HG02798 (cell line): Measurements from ENCODE around the gene COL18A1.

Source experiments
- ATAC-seq: cut with Tn5 transposase; IDR thresholded peaks from one replicate; pipeline ENCODE4 v1.9.1; 2021; ENCODE audit warnings: mild to moderate bottlenecking; ENCODE audit not compliant: unreplicated experiment, poor library complexity

COL18A1 gene

GRCh38 chr21:45473496-45474322 is 68.7 kb downstream of the COL18A1 start:
- no peak for ATAC-seq

- ATAC-seq, result no peak
Observed at GRCh38 chr21:45474323-45474950, 69.5 kb downstream of the COL18A1 start.

DNA sequence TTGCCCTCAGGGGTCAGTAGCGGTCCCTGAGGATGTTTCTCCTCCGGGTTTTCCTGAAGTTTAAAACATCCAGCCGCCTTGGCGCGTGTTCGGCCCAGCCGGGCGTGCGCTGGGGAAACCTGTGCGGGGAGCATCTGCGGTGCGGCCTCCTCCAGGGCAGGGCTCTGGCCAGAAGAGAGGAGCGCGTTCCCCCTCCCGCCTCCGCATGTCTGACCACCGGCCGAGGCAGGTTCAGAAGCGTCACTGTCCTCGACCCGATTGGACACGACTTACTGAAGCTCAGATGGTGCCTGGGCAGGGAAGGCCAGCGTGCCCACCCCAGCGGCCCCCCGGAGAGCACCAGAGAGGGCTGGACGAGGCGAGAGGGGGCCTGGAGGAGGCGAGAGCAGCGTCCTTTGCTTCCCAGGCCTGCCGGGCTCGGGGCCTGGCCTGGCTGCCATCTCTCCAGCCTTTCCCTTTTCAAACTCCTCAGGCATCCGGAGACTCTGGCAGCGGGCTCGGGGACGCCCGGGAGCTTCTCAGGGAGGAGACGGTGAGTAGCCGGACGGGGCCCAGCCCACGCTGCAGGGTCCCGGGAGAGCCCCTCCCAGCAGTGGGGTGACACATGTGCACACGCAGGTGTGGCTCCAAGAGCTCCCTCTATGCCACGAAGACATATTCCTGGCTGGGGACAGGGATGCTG is 70.2 kb downstream of the COL18A1 start:
- no peak for ATAC-seq

DNA sequence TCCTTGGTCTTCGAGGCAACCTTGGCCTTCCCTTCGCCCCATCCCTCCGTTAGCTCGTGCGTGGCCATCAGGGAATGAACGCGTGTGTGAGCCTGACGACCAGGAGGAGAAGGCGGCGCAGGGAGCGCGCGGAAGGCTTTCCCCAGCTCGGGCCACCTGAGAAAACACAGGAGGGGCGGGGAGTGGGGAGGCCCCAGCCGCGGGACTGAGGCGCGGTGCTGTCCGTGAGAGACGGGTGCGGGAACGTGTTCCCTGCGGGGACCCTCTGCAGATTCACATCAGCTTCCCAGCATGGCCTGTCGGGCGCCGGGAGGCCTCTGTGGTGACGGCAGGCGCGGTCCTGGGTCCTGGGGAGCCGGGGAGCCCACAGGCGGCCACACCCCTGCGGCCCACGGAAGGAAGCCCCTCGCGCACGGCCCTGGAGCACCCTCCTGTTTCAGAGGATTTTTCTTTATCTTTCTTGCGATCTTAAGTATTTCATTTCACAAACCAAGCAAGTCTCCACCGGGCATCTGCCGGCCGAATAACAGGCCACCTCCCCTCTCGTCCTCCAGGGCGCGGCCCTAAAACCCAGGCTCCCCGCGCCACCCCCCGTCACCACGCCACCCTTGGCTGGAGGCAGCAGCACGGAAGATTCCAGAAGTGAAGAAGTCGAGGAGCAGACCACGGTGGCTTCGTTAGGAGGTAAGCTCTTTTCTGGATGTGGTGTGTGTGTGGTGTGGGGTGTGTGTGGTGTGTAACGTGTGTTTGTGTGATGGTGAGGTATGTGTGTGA is 71.0 kb downstream of the COL18A1 start:
- no peak for ATAC-seq

DNA sequence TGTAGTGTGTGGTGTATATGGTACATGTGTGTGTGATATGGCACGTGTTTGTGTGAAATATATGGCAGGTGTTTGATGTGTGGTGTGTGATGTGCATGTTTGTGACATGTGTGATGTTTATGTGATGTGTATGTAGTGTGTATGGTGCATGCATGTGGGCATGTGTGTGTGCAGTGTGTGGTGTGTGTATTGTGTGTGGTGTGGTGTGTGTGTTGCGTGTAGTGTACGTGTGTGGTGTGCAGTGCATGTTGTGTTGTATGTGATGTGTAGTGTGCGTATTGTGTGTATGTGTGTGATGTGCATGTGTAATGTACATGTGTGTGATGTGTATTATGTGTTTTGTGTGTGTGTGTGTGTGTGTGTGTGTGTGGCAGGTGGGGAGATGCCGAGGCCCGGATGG is 71.6 kb downstream of the COL18A1 start:
- ATAC-seq, result no peak

- ATAC-seq, result no peak
Observed at GRCh38 chr21:45477176-45478114, 72.5 kb downstream of the COL18A1 start.

- no peak for ATAC-seq
Observed at GRCh38 chr21:45478115-45478801, 73.3 kb downstream of the COL18A1 start.

GRCh38 chr21:45478816-45479669 is 74.1 kb downstream of the COL18A1 start:
- no peak for ATAC-seq

DNA sequence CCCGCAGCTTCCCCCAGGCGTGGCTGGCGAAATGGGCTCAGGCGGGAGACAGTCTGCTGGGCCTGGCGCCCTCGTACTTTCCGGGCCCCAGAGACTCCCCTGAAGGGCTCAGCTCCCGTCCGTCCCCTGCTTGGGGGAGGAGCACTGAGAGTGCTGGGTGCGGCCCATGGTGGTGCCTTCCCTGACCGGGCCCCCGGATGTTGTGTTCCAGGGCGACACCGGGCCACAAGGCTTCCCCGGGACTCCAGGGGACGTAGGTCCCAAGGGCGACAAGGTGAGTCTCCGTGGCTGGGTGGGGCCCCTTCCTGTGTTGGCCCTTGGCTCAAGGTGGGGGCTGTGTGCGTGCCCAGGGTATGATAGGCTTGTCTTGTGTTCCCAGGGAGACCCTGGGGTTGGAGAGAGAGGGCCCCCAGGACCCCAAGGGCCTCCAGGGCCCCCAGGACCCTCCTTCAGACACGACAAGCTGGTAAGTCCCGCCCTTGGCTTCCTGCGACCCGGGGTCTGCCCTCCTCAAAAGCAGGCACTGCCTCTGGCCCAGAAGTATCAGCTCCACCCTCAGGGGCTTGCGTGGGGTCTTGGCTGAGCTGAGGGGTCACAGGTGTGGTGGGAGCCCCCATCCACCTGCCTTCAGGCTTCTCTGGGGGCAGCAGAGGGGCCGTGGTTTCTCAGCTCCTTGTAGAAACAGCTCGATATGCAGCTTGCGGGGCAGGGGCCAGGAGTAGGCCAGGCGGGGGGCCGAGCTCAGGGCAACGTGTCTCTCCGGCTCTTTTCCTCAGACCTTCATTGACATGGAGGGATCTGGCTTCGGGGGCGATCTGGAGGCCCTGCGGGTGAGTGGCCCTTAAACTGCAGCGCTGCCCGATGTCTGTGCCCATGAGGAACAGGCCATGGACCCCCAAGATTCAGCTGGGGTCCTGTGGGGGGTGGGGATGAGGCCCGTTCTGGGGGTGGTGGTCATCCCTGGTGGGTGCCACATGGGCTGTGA is 75.0 kb downstream of the COL18A1 start:
- no peak for ATAC-seq

- ATAC-seq, result no peak
Observed at GRCh38 chr21:45480701-45481500, 75.9 kb downstream of the COL18A1 start.

DNA sequence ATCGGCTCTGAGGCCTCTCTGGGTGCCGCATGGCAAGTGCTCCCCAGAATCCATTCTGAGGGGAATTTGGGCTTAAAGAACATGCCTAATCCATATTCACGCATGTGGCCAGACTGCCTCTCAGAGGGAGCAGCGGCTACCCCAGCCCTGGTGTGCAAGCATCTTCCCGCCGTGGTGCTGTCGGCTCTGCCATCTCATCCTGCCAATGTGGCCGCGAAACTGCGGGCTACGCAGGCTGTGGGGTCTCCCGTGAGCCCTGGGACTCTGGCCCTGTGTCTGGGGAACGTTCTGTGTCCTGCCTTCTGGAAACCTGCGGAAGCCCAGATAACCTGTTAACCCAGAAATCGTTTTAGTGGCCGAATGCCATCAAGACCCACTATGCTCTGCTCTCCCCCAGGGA is 76.6 kb downstream of the COL18A1 start:
- ATAC-seq, result no peak

DNA sequence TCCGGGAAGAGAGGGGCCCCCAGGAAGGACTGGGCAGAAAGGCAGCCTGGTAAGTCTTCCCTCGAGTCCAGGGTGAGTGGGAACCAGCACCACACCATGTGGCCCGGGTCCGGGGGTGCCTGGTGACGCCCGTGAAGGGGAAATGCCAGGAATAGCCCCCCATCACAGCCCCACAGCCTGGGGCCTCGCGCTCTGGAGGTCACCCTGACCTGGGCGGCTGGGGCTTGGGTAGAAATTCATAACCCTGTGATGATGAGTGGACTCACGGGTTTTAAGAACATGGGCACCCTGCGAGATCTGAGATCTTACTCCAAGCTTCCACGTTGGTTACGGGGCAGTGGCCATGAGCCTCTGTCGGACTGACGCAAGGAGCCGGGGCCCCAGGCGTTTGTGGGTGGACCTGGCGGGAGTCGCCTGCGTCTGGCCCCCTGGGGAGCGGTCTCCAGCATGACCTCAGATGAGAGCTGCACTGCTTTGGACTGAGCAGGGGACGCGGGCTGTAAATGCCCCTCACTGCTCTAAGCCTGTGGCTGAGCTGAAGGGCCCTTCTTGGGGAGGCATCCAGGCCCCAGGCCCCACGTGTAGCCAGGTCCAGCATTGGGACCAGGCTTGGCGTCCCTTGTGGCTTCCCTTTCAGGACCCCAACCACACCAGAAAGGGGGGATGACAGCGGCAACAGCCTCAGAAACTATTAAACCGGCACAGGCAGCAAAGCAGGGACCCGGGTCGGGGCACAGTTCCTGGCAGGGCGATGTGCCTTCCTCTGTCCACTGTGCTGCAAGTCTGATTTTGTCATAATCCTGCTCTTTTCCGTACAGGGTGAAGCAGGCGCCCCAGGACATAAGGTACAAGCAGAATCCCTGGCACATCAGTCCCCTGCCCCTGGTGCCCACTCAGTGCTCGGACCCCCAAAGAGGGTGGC is 77.3 kb downstream of the COL18A1 start:
- no peak for ATAC-seq

DNA sequence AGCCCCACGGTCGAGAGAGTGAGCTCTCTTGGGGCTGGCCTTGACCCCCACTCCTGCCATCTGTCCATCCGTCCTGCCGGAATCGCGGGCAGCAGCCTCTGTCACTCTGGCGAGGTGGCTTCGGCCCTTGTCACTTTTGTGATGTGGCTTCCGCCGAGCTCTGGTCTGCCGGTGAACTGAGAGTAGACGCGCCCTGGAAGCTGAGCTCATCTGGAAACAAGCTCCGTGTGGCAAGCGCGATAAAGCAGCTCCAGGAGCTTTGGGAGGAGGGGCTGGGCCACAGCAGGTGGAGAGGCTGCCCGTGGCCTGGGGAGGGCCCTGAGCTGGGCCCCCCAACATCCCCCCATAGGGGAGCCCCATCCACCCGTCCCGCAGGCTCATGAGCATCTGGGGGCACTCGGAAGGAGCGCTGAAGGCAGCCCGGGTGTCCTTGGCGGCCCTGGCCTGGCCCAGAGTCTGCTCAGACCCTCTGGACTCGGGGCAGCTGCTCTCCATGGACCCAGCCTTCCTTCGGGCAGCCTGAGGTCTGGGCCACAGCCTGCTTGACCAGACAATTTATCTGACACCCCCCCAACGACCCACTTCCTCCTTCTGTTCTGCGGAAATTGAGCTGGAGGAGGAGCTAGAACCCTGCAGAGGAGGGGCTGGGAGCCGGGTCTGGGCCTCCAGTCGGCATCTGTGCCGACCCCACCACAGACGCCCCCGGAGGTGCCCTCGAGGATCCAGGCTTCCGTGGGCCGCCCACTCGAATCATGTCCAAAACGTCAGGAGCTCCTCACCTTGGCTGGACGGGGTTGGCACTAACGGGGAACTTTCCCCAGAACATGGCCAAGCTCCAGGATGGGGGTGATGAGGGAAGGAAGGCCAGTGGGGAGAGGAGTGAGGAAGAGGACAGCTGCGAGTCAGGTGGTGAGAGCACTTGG is 78.2 kb downstream of the COL18A1 start:
- ATAC-seq, result no peak

DNA sequence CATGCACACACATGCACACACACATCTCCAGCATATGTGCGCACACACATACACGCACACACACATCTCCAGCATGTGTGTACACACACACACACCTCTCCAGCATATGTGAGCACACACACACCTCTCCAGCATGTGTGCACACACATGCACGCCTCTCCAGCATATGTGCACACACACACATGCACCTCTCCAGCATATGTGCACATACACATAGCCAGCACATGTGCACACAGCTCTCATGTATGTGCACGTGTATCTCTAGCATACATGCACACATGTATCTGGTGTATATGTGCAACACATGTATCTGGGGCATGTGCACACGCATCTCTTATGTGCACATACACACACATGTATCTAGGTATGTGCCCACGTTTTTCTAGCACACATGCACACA is 79.4 kb downstream of the COL18A1 start:
- ATAC-seq, result no peak
